Left renal cortex interstitium (tissue), 4 donors: ENCODE results near the gene CHST1. TPM values are rescaled to one million over a fixed set of nuclear protein-coding genes. Genes with fewer than 3 reads are reported as not detected.
A peak's percentile ranks its signal among the peaks of the same experiment; 100 is the strongest.

Source experiments
- DNase-seq, 4 donors: peaks; one replicate each; pipeline ENCODE4 v3.0.0-alpha.2; 2013; ENCODE audit warnings: low read depth in 4 of 4, low spot score in 2 of 4, missing footprints in 1 of 4
- polyA plus RNA-seq, 4 donors: library from polyadenylated mRNA; unstranded; fragments of 120-200 nt; gene quantifications; one replicate each; pipeline ENCODE4 v1.2.1, GENCODE V29; 2013; ENCODE audit not compliant: insufficient read length in 4 of 4

Gene CHST1
- polyA plus RNA-seq, 4 donors: 6.0 to 15.1 (median 11.2) TPM

GRCh38 chr11:45610627-45611026 is 54.8 kb downstream of the CHST1 start:
- no peak for DNase-seq

GRCh38 chr11:45609902-45610301 is 55.5 kb downstream of the CHST1 start:
- no peak for DNase-seq

- no peak for DNase-seq
These were observed 56.1 kb downstream of the CHST1 start for GRCh38 chr11:45609337-45609736.

GRCh38 chr11:45607995-45608394 is 57.4 kb downstream of the CHST1 start:
- DNase-seq: peak in 3 of 4 donors; percentile 4 to 44 (median 18)

- DNase-seq: peak in 1 of 4 donors; percentile 13
These were observed 58.7 kb downstream of the CHST1 start for GRCh38 chr11:45606514-45607281.

GRCh38 chr11:45605051-45605450 is 60.4 kb downstream of the CHST1 start:
- DNase-seq: no peak

- DNase-seq: no peak
These were observed 61.3 kb downstream of the CHST1 start for GRCh38 chr11:45603946-45604682.

GRCh38 chr11:45599161-45599943 is 66.1 kb downstream of the CHST1 start:
- DNase-seq: no peak

Other genes starting within 250 kb of the CHST1 start
- gene SLC35C1, start 139.5 kb upstream of the CHST1 start, polyA plus RNA-seq: 10 to 100 TPM in 1 of 4 donors, 1 to 10 TPM in 3; 7.0 to 10.2 (median 8.7) TPM
- gene CRY2, start 181.9 kb upstream of the CHST1 start, polyA plus RNA-seq: 10 to 100 TPM; 27.3 to 34.1 (median 29.5) TPM
- 10 to 100 TPM in 3 of 4 donors, 1 to 10 TPM in 1; 9.3 to 15.3 (median 13.1) TPM for gene MAPK8IP1, start 220.0 kb upstream of the CHST1 start, polyA plus RNA-seq
- gene FREY1, start 241.6 kb upstream of the CHST1 start, polyA plus RNA-seq: 1 to 10 TPM in 1 of 4 donors, under 1 TPM in 2, not detected in 1; 0.31 to 1.4 (median 0.49) TPM